SK-N-MC (cell line): ENCODE data around the gene LHX8.

ENCODE experiments used
- EZH2 ChIP-seq: fragments of 200-600 bp; sonication (generic); IDR thresholded peaks from one replicate; pipeline ENCODE4 v1.6.1; 2017; ENCODE audit warnings: antibody characterized with exemption
- POLR2AphosphoS5 ChIP-seq: IDR thresholded peaks from 2 replicates; pipeline ENCODE4 v1.6.1; 2012; ENCODE audit warnings: mild to moderate bottlenecking, low read depth, low read length, borderline replicate concordance

DNA sequence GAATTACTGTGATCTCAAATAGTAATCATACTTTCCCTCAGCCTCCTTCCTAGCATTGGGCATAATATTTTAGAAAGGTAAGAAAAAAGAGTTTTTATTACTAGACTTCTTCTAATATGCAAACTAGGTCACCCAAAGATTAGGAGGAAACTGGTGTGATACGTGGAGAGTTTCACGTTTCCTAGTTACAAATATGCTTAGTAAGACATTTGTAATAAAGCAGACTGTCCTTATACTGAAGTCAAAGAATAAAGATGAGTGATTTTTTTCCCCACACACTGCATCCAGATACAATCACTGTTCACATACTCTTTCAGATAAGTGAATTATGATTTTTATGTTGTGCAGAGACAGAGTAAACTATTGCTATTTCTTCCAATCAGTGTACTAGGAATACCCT lies 17.9 kb downstream of the LHX8 start:
- TF ChIP-seq POLR2AphosphoS5 (no peak), EZH2 (no peak)
